ENCODE measurements around the gene PAQR5. TPM values are rescaled to one million over a fixed set of nuclear protein-coding genes. Genes with fewer than 3 reads are reported as not detected.

Gene PAQR5
- total RNA-seq, 2 experiments from 2014 or later, result not detected

DNA sequence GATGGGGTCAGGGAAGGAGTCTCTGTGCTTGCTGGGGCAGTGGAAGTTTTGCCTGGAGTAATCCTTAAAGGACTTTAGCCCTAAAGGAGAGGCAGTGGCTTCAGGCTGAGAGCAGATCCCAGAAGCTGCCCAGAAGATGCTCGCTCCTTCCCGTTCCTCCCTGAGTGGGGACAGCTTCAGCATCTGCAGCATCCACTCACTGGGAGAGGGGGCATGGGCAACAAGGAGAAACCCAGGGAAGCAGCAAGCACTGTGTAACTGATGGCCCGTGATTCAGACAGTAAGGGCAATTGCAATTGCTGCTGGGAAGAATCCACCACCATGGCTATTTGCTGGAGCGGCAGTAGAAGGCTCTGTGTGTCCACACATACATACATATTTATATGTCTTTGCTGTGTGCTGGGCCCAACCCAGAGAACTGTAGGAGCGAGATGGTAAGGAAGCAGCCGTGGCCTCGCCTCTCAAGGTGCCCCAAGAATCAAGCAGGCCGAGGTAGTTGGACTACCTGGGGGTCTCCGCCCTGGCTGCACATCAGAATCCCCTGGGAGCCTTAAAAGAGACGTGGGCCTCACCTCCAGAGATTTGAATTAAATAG lies 5.8 kb upstream of the PAQR5 start:
- peaks cover 9% of the 10 kb centered on the region in 2 experiments for H3K27me3 ChIP-seq (ENCODE audit: control insufficient read depth in 1 of 2, insufficient read depth in 2 of 2, low read length in 2 of 2)
- ATAC-seq (ENCODE audit: poor library complexity) (no peak), DNase-seq (no peak)
- H3K27ac Mint-ChIP-seq, result no peak overlapping the region
- TF ChIP-seq, protein P1, sequence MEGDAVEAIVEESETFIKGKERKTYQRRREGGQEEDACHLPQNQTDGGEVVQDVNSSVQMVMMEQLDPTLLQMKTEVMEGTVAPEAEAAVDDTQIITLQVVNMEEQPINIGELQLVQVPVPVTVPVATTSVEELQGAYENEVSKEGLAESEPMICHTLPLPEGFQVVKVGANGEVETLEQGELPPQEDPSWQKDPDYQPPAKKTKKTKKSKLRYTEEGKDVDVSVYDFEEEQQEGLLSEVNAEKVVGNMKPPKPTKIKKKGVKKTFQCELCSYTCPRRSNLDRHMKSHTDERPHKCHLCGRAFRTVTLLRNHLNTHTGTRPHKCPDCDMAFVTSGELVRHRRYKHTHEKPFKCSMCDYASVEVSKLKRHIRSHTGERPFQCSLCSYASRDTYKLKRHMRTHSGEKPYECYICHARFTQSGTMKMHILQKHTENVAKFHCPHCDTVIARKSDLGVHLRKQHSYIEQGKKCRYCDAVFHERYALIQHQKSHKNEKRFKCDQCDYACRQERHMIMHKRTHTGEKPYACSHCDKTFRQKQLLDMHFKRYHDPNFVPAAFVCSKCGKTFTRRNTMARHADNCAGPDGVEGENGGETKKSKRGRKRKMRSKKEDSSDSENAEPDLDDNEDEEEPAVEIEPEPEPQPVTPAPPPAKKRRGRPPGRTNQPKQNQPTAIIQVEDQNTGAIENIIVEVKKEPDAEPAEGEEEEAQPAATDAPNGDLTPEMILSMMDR (IDR thresholded peaks at IDR 0.05), result no peak
- no peak overlapping the region for H3K27ac ChIP-seq (ENCODE audit: low read depth in 1 of 2, low read length in 2 of 2)
- no peak overlapping the region for H3K4me3 ChIP-seq (ENCODE audit: low read length)
- ChIA-PET POLR2A (no interaction called here), CTCF (no interaction called here)
- no peaks in the 10 kb centered on the region for H3K36me3 ChIP-seq (ENCODE audit: insufficient read depth, low read length)
- H3K4me1 Mint-ChIP-seq (ENCODE audit: low read depth), result no peaks in the 10 kb centered on the region
- no peaks in the 10 kb centered on the region for H3K9me3 ChIP-seq (ENCODE audit: control insufficient read depth in 1 of 2, insufficient read depth in 1 of 2, low read length in 2 of 2)
- no peak overlapping the region for H3K4me3 Mint-ChIP-seq
- intact Hi-C loops (cut with DNase I, micrococcal nuclease), result no loop called here
- no peaks in the 10 kb centered on the region for H3K4me1 ChIP-seq (ENCODE audit: insufficient read depth, low read length)
- no peaks in the 10 kb centered on the region for H3K9me3 Mint-ChIP-seq
- peaks cover 31% of the 10 kb centered on the region for H3K27me3 Mint-ChIP-seq
- H3K36me3 Mint-ChIP-seq (ENCODE audit: low read depth), result no peaks in the 10 kb centered on the region

DNA sequence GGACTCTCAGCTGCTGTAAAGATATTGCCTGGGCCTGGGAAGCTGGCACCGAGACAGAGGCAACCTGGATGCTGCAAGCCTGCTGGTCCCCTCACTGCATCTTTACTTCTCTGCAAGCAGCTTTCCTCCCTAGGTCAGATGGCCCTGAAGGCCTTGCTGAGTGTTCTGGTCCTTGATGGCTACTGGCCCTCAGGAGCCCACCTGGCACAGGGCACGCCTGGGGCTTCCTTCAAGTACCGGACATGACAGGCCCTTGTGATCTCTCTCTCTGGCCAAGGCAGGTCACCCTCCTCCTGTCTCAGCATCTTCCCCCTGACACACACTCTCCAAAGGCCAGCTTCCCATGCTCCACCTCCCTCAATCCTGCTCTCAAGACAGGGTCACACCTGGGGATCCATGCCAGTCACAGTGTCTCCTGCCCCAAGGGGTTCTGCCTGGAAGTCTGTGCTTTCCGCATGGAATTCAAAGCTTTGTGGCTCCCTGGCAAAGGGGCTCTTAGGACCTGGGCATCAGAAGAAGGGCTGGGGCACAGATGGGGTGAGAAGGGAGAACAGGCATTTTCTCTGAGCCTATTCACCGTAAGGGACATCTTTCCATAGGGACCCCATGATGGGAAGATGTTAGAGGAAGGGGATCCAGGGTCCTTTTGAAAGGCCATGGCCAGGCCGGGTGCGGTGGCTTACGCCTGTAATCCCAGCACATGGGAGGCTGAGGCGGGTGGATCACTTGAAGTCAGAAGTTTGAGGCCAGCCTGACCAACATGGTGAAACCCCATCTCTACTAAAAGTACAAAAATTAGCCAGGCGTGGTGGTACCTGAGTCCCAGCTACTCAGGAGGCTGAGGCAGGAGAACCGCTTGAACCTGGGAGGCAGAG lies 4.7 kb upstream of the PAQR5 start:
- Histone ChIP-seq H3K9me3 (ENCODE audit: control insufficient read depth in 1 of 2, insufficient read depth in 1 of 2, low read length in 2 of 2) (no peaks in the 10 kb centered on the region), H3K36me3 (ENCODE audit: insufficient read depth, low read length) (no peaks in the 10 kb centered on the region), H3K27ac (ENCODE audit: low read depth in 1 of 2, low read length in 2 of 2) (no peak overlapping the region), H3K4me3 (ENCODE audit: low read length) (no peak overlapping the region), H3K27me3 (ENCODE audit: control insufficient read depth in 1 of 2, insufficient read depth in 2 of 2, low read length in 2 of 2) (peaks cover 15 to 16% of the 10 kb centered on the region in 2 experiments), H3K4me1 (ENCODE audit: insufficient read depth, low read length) (no peaks in the 10 kb centered on the region)
- Mint-ChIP-seq H3K27ac (no peak overlapping the region), H3K4me1 (ENCODE audit: low read depth) (no peaks in the 10 kb centered on the region), H3K4me3 (no peak overlapping the region), H3K9me3 (no peaks in the 10 kb centered on the region), H3K36me3 (ENCODE audit: low read depth) (no peaks in the 10 kb centered on the region), H3K27me3 (peaks cover 38% of the 10 kb centered on the region)
- intact Hi-C loops (cut with DNase I, micrococcal nuclease), result no loop called here
- ATAC-seq (ENCODE audit: poor library complexity) (no peak), DNase-seq (no peak)
- POLR2A ChIA-PET, result no interaction called here
- CTCF ChIA-PET, result no interaction called here
- TF ChIP-seq, protein P1 (IDR thresholded peaks at IDR 0.05), result no peak

DNA sequence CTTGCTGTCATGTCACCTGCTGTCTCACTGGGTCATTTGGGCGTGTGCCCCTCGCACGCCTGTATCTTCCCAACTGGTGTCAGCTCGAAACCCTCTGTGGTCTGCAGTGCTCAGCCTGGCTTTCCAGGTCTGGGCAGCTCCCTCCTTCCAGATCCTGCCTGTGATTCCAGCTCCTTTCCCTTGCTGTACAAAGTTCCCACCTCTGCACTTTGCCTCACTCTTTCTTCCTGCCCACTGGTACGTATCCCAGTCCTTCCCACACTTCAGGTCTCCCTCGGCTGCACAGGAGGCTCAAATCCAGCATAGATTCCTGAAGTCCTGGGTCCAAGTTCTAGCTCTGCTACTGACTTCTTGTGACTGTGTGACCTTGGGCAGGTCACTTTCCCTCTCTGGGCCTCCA lies 2.1 kb upstream of the PAQR5 start:
- Mint-ChIP-seq H3K27me3 (peaks cover 61% of the 10 kb centered on the region), H3K4me3 (no peak overlapping the region), H3K4me1 (ENCODE audit: low read depth) (no peaks in the 10 kb centered on the region), H3K36me3 (ENCODE audit: low read depth) (no peaks in the 10 kb centered on the region), H3K9me3 (no peaks in the 10 kb centered on the region), H3K27ac (no peak overlapping the region)
- ATAC-seq (ENCODE audit: poor library complexity) (no peak), DNase-seq (no peak)
- no peak overlapping the region for H3K4me3 ChIP-seq (ENCODE audit: low read length)
- peaks cover 30 to 35% of the 10 kb centered on the region in 2 experiments for H3K27me3 ChIP-seq (ENCODE audit: control insufficient read depth in 1 of 2, insufficient read depth in 2 of 2, low read length in 2 of 2)
- H3K27ac ChIP-seq (ENCODE audit: low read depth in 1 of 2, low read length in 2 of 2), result no peak overlapping the region
- H3K36me3 ChIP-seq (ENCODE audit: insufficient read depth, low read length), result no peaks in the 10 kb centered on the region
- H3K9me3 ChIP-seq (ENCODE audit: control insufficient read depth in 1 of 2, insufficient read depth in 1 of 2, low read length in 2 of 2), result no peaks in the 10 kb centered on the region
- ChIA-PET POLR2A (no interaction called here), CTCF (no interaction called here)
- TF ChIP-seq, protein P1 (IDR thresholded peaks at IDR 0.05), result no peak
- intact Hi-C loops (cut with DNase I, micrococcal nuclease), result no loop called here
- H3K4me1 ChIP-seq (ENCODE audit: insufficient read depth, low read length), result peaks cover 4% of the 10 kb centered on the region

Measured in CD4-positive, alpha-beta T cell (primary cell).